Gastrocnemius medialis (tissue), 4 donors: ENCODE data around the gene SERTAD3. TPM values are rescaled to one million over a fixed set of nuclear protein-coding genes. Genes with fewer than 3 reads are reported as not detected.

ENCODE experiments used
- ATAC-seq, 2 donors: fragments of 150-250 bp; one replicate each; pipeline ENCODE4 v1.9.1; 2016
- DNase-seq, 2 donors: peaks; one replicate each; pipeline ENCODE4 v3.0.0-alpha.2; 2019
- H3K27ac ChIP-seq, 4 donors: fragments of 200-600 bp; sonication (generic); 1 replicate in 1 of 4; 2 replicates in 3 of 4; pipeline ENCODE4 v1.5.1; 2016 to 2018; ENCODE audit warnings: mild to moderate bottlenecking in 2 of 4, moderate library complexity in 1 of 4
- H3K27me3 ChIP-seq, 3 donors: fragments of 200-600 bp; sonication (generic) in 2 of 3; 1 replicate in 1 of 3; 2 replicates in 2 of 3; pipeline versions ENCODE4 v1.5.1 to v1.6.0; 2016 to 2019; ENCODE audit warnings: mild to moderate bottlenecking in 1 of 3, moderate library complexity in 1 of 3
- H3K36me3 ChIP-seq, 2 donors: fragments of 200-600 bp; sonication (generic) in 1 of 2; one replicate each; pipeline ENCODE4 v1.5.1; 2017 to 2018
- H3K4me1 ChIP-seq, 2 donors: fragments of 200-600 bp; sonication (generic) in 1 of 2; one replicate each; pipeline ENCODE4 v1.5.1; 2016 to 2017; ENCODE audit warnings: mild to moderate bottlenecking in 2 of 2
- H3K4me3 ChIP-seq, 4 donors: fragments of 200-600 bp; sonication (generic) in 3 of 4; 1 replicate in 1 of 4; 2 replicates in 3 of 4; pipeline ENCODE4 v1.5.1; 2016 to 2019; ENCODE audit warnings: mild to moderate bottlenecking in 2 of 4
- H3K9me3 ChIP-seq, 3 donors: fragments of 200-600 bp; sonication (generic) in 2 of 3; 1 replicate in 1 of 3; 2 replicates in 2 of 3; pipeline ENCODE4 v1.5.1; 2016 to 2019
- CTCF ChIP-seq, 5 experiments: fragments of 450-650 bp in 3 of 5; fragments of 200-600 bp in 2 of 5; sonication (generic) in 2 of 5; IDR thresholded peaks in 4 of 5; conservative IDR thresholded peaks in 1 of 5; 1 replicate in 4 of 5; 2 replicates in 1 of 5; pipeline ENCODE4 v1.5.1; 2016 to 2019; ENCODE audit warnings: antibody characterized with exemption in 5 of 5, mild to moderate bottlenecking in 3 of 5, moderate library complexity in 3 of 5
- POLR2A ChIP-seq, 2 donors: fragments of 450-650 bp; IDR thresholded peaks; one replicate each; pipeline ENCODE4 v1.6.1; 2017; ENCODE audit warnings: antibody characterized with exemption in 2 of 2, mild to moderate bottlenecking in 2 of 2, moderate library complexity in 2 of 2
- in situ Hi-C, 4 donors: fragments of 200-750 bp; cut with MboI; loops; one replicate each; pipeline versions ENCODE4 v1.15.0 to v1.8.0; 2017; ENCODE audit warnings: low sequenced_read_pairs in 4 of 4
- intact Hi-C: fragments of 100-400 bp; cut with DNase I; formaldehyde crosslinking; loops from one replicate; pipeline ENCODE4 v1.15.1; 2023; ENCODE audit warnings: low total_unique reads
- total RNA-seq, 4 donors: library from RNA; depleted of rRNA; stranded (reverse); fragments of >200 nt; gene quantifications; one replicate each; pipeline versions ENCODE4 v1.1.0 to v1.2.3, GENCODE V29; 2016

The SERTAD3 gene
- total RNA-seq, 4 donors from 2014 or later, result 12.7 to 24.4 (median 18.1) TPM

- no peaks in the 10 kb centered on the region for H3K9me3 ChIP-seq
- DNase-seq (no peak), ATAC-seq (no peak)
- peaks cover 0 to 13% of the 10 kb centered on the region in 2 donors for H3K36me3 ChIP-seq
- peaks cover 45% of the 10 kb centered on the region in 2 donors for H3K4me1 ChIP-seq
- H3K4me3 ChIP-seq, result peak overlapping the region; percentile 81 to 93 (median 88)
- in situ Hi-C loops, result no loop called here
- peak overlapping the region; percentile 98 to 100 (median 99) for H3K27ac ChIP-seq
- TF ChIP-seq CTCF (IDR thresholded peaks at IDR 0.05 in 4 of 5, conservative IDR thresholded peaks at IDR 0.05 in 1 of 5), result no peak
- no peak for TF ChIP-seq POLR2A (IDR thresholded peaks at IDR 0.05)
- H3K27me3 ChIP-seq, result no peaks in the 10 kb centered on the region
- intact Hi-C loops, result loop anchor here (5.0 to 10.0 kb wide), 3 partner anchors 73 to 1016 kb away; partner anchors contain the start of genes C19orf47, COQ8B, ITPKC and PLD3
These were observed 23.7 kb downstream of the SERTAD3 start for GRCh38 chr19:40420451-40420765.

DNA sequence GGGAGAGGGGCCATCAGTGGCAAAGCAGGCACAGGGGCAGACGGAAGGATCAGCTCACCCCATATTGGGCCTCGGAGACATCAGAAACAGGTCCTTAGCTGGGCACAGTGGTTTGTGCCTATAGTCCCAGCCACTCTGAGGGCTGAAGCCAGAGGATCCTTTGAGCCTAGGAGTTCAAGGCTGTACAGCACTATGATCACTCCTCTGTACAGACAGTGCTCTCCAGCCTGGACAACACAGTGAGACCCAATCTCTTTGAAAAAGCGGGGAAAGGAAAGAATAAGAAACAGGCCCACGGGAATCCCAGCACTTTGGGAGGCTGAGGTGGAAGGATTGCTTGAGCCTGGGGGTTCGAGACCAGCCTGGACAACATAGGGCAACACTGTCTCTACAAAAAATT, 24.4 kb downstream of the SERTAD3 start:
- no peak overlapping the region for H3K4me3 ChIP-seq
- no peaks in the 10 kb centered on the region for H3K9me3 ChIP-seq
- intact Hi-C loops, result loop anchor here (5.0 to 10.0 kb wide), 3 partner anchors 72 to 1015 kb away; partner anchors contain the start of genes C19orf47, COQ8B, ITPKC and PLD3
- peak overlapping the region; percentile 98 to 100 (median 99) for H3K27ac ChIP-seq
- in situ Hi-C loops, result loop anchor here in 1 of 4 donors (10.0 kb wide), 1 partner anchor 45 kb away; the partner anchor contains the start of genes BLVRB and SPTBN4
- peaks cover 0 to 13% of the 10 kb centered on the region in 2 donors for H3K36me3 ChIP-seq
- peaks cover 45 to 47% of the 10 kb centered on the region in 2 donors for H3K4me1 ChIP-seq
- ATAC-seq, result no peak
- H3K27me3 ChIP-seq, result no peaks in the 10 kb centered on the region
- TF ChIP-seq CTCF (IDR thresholded peaks at IDR 0.05 in 4 of 5, conservative IDR thresholded peaks at IDR 0.05 in 1 of 5) (no peak), POLR2A (IDR thresholded peaks at IDR 0.05) (no peak)
- DNase-seq, result no peak

- no peak overlapping the region for H3K4me3 ChIP-seq
- intact Hi-C loops, result no loop called here
- no peak for ATAC-seq
- DNase-seq, result no peak
- peaks cover 39 to 44% of the 10 kb centered on the region in 2 donors for H3K4me1 ChIP-seq
- peaks cover 0 to 13% of the 10 kb centered on the region in 2 donors for H3K36me3 ChIP-seq
- H3K9me3 ChIP-seq, result no peaks in the 10 kb centered on the region
- peak overlapping the region; percentile 98 to 100 (median 99) for H3K27ac ChIP-seq
- TF ChIP-seq POLR2A (IDR thresholded peaks at IDR 0.05) (no peak), CTCF (IDR thresholded peaks at IDR 0.05 in 4 of 5, conservative IDR thresholded peaks at IDR 0.05 in 1 of 5) (no peak)
- H3K27me3 ChIP-seq, result no peaks in the 10 kb centered on the region
- in situ Hi-C loops, result loop anchor here in 1 of 4 donors (10.0 kb wide), 1 partner anchor 46 kb away; the partner anchor contains the start of genes BLVRB and SPTBN4
These were observed 25.0 kb downstream of the SERTAD3 start for GRCh38 chr19:40419066-40419612.

DNA sequence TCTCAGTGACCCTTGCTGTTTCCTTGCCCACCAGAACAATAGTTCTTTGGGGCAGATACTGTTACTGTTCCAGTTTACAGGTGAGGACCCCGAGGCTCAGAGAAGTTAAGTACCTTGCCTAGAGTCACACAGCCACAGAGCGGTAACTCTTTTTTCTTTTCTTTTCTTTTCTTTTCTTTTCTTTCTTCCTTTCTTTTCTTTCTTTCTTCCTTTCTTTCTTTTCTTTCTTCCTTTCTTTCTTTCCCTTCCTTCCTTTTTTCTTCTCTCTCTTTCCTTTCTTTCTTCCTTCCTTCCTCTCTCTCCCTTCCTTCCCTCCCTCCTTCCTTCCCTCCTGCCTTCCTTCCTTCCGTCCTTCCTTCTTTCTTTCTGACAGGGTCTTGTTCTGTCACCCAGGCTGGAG, 26.1 kb downstream of the SERTAD3 start:
- Histone ChIP-seq H3K4me3 (no peak overlapping the region), H3K4me1 (peaks cover 28 to 38% of the 10 kb centered on the region in 2 donors), H3K27me3 (no peaks in the 10 kb centered on the region), H3K36me3 (peaks cover 0 to 9% of the 10 kb centered on the region in 2 donors), H3K27ac (peak overlapping the region; percentile 75 to 100 (median 94)), H3K9me3 (no peaks in the 10 kb centered on the region)
- DNase-seq (no peak), ATAC-seq (no peak)
- TF ChIP-seq CTCF (IDR thresholded peaks at IDR 0.05 in 4 of 5, conservative IDR thresholded peaks at IDR 0.05 in 1 of 5) (no peak), POLR2A (IDR thresholded peaks at IDR 0.05) (no peak)
- in situ Hi-C loops (loop anchor here in 1 of 4 donors (10.0 kb wide), 1 partner anchor 47 kb away; the partner anchor contains the start of genes BLVRB and SPTBN4), intact Hi-C loops (no loop called here)
